K562 (cell line): ENCODE results near the gene MIDN. TPM values are rescaled to one million over a fixed set of nuclear protein-coding genes. Genes with fewer than 3 reads are reported as not detected.
A peak's percentile ranks its signal among the peaks of the same experiment; 100 is the strongest.

Source experiments
- ATAC-seq: fragments of 200-7000 bp; cut with Tn5 transposase; 3 replicates; pipeline ENCODE4 v1.9.1; 2020; ENCODE audit warnings: moderate library complexity
- BruUV-seq: library from RNA; stranded (reverse); fragments of 400-500 nt; replicated peaks from 2 replicates; lab custom pipeline; 2021; lab: Mats Ljungman, UMichigan
- CTCF ChIA-PET: fragments of 300-600 bp; formaldehyde crosslinking; extraction: SDS; loops from one replicate; lab custom pipeline; 2021; ENCODE audit warnings: low intra/inter-chr PET ratio; lab: Yijun Ruan, JAX
- POLR2A ChIA-PET: fragments of 300-600, 350-650 bp; sonication (Branson Sonifier 250); formaldehyde crosslinking; extraction: SDS; loops from one replicate; lab custom pipeline; 2021; ENCODE audit warnings: antibody characterized with exemption, inconsistent platforms; lab: Yijun Ruan, JAX
- DNase-seq, 4 experiments: peaks; one replicate each; pipeline versions ENCODE4 v3.0.0 to v3.0.0-alpha.2; 2011 to 2018; ENCODE audit warnings: low spot score in 3 of 4, mixed read lengths in 3 of 4; ENCODE audit errors: extremely low read depth in 1 of 4
- FAIRE-seq: peaks from 2 replicates; lab custom pipeline; 2011; peaks lifted over from hg19 to GRCh38; lab: Jason Lieb, UNC
- H2AFZ ChIP-seq: 2 replicates; pipeline ENCODE4 v1.6.0; 2011; ENCODE audit warnings: low read depth, low read length, control low read depth, inconsistent platforms
- H3K27ac ChIP-seq: fragments of 200-600 bp; 3 replicates; pipeline ENCODE4 v1.8.0; 2011; ENCODE audit warnings: low read depth, mild to moderate bottlenecking, control low read depth, inconsistent platforms, low read length, moderate library complexity, mixed read lengths; ENCODE audit errors: extremely low read depth
- H3K27me3 ChIP-seq, 2 experiments: fragments of 300-600 bp in 1 of 2; 2 replicates in 1 of 2; 3 replicates in 1 of 2; pipeline versions ENCODE4 v1.6.0 to v1.8.0; 2011; ENCODE audit warnings: inconsistent platforms in 2 of 2, low read length in 2 of 2, mild to moderate bottlenecking in 1 of 2, mixed read lengths in 1 of 2, moderate library complexity in 1 of 2; ENCODE audit not compliant: control insufficient read depth in 2 of 2, insufficient read depth in 2 of 2
- H3K36me3 ChIP-seq: fragments of 300-600 bp; 3 replicates; pipeline ENCODE4 v1.8.0; 2011; ENCODE audit warnings: mild to moderate bottlenecking, low read length, inconsistent platforms; ENCODE audit not compliant: control insufficient read depth, insufficient read depth
- H3K4me1 ChIP-seq, 2 experiments: fragments of 200-600 bp in 1 of 2; replicated peaks in 1 of 2; 2 replicates in 1 of 2; 3 replicates in 1 of 2; pipeline versions ENCODE4 v1.5.1 to v1.8.0; 2011; ENCODE audit warnings: inconsistent platforms in 2 of 2, low read length in 2 of 2, mild to moderate bottlenecking in 1 of 2, mixed read lengths in 1 of 2, moderate library complexity in 1 of 2; ENCODE audit not compliant: control insufficient read depth in 2 of 2, insufficient read depth in 2 of 2
- H3K4me2 ChIP-seq: 2 replicates; pipeline ENCODE4 v1.6.1; 2011; ENCODE audit warnings: low read length, control low read depth, inconsistent platforms, mixed read lengths; ENCODE audit not compliant: insufficient read depth
- H3K4me3 ChIP-seq: fragments of 200-600 bp; sonication (generic), shearing (Covaris generic); 2 replicates; pipeline ENCODE4 v1.5.1; 2016; ENCODE audit warnings: control low read depth, inconsistent platforms
- H3K79me2 ChIP-seq: fragments of 200-600 bp; 3 replicates; pipeline ENCODE4 v1.8.0; 2011; ENCODE audit warnings: low read length, inconsistent platforms; ENCODE audit not compliant: control insufficient read depth, insufficient read depth
- H3K9ac ChIP-seq, 2 experiments: 2 replicates each; pipeline versions ENCODE4 v1.6.0 to v1.6.1; 2011; ENCODE audit warnings: low read depth in 2 of 2, low read length in 2 of 2, control low read depth in 1 of 2, inconsistent platforms in 1 of 2, mild to moderate bottlenecking in 1 of 2, mixed read lengths in 1 of 2; ENCODE audit not compliant: insufficient read depth in 1 of 2
- H3K9me1 ChIP-seq: one replicate; pipeline ENCODE4 v1.6.0; 2011; ENCODE audit warnings: inconsistent platforms, mild to moderate bottlenecking, low read length, moderate library complexity; ENCODE audit not compliant: control insufficient read depth, insufficient read depth
- H3K9me3 ChIP-seq: replicated peaks from 2 replicates; pipeline ENCODE4 v1.5.1; 2011; ENCODE audit warnings: low read depth, low read length, inconsistent platforms; ENCODE audit not compliant: control insufficient read depth, insufficient read depth
- H4K20me1 ChIP-seq: replicated peaks from 2 replicates; pipeline ENCODE4 v1.6.1; 2011; ENCODE audit warnings: low read length, inconsistent platforms, mixed read lengths; ENCODE audit not compliant: control insufficient read depth, insufficient read depth
- AFF4 ChIP-seq: sonication (generic); formaldehyde crosslinking; IDR thresholded peaks from 2 replicates; pipeline ENCODE4 v1.8.0; 2023; ENCODE audit warnings: mild to moderate bottlenecking, missing genetic modification reagents
- ATF3 ChIP-seq, 2 experiments: fragments of 450-650 bp in 1 of 2; sonication (generic) in 1 of 2; formaldehyde crosslinking in 1 of 2; IDR thresholded peaks in 1 of 2; conservative IDR thresholded peaks in 1 of 2; 2 replicates each; pipeline versions ENCODE4 v1.6.1 to v1.8.1; 2016 to 2023; ENCODE audit warnings: mild to moderate bottlenecking in 2 of 2, moderate library complexity in 2 of 2, inconsistent platforms in 1 of 2, missing genetic modification reagents in 1 of 2
- CEBPB ChIP-seq: fragments of 450-650 bp; IDR thresholded peaks from 2 replicates; pipeline ENCODE4 v1.6.1; 2016; ENCODE audit warnings: missing genetic modification characterization, missing compliant biosample characterization
- CREB5 ChIP-seq: fragments of 250-450 bp; sonication (Bioruptor Pico); IDR thresholded peaks from 2 replicates; pipeline ENCODE4 v1.5.0; 2020; ENCODE audit warnings: mild to moderate bottlenecking
- HEY1 ChIP-seq: fragments of 250-450 bp; sonication (Bioruptor Pico); IDR thresholded peaks from 2 replicates; pipeline ENCODE4 v1.5.0; 2020; ENCODE audit warnings: mild to moderate bottlenecking, moderate library complexity, borderline replicate concordance
- PHB2 ChIP-seq: fragments of 450-650 bp; IDR thresholded peaks from 2 replicates; pipeline ENCODE4 v1.6.1; 2017; ENCODE audit warnings: low read depth
- SIRT6 ChIP-seq: IDR thresholded peaks from one replicate; pipeline ENCODE4 v1.6.1; 2012; ENCODE audit warnings: low read depth, mild to moderate bottlenecking, control low read depth, inconsistent platforms, low read length, moderate library complexity
- ZNF24 ChIP-seq: fragments of 450-650 bp; IDR thresholded peaks from 2 replicates; pipeline ENCODE4 v1.6.1; 2016
- ZNF445 ChIP-seq: fragments of 250-450 bp; sonication (Bioruptor Pico); IDR thresholded peaks from 2 replicates; pipeline ENCODE4 v1.4.0; 2020; ENCODE audit warnings: low read depth, mild to moderate bottlenecking, moderate library complexity
- WGBS: fragments of 100-300 bp; shearing (Covaris generic); methylation state at CpG from one replicate; pipeline ENCODE4 v1.1.6; 2016; ENCODE audit warnings: low coverage, mixed read lengths; ENCODE audit not compliant: insufficient coverage; ENCODE audit errors: missing lambda C conversion rate; 5-methylcytosine and 5-hydroxymethylcytosine counted together
- in situ Hi-C: fragments of 300-500 bp; cut with MboI; formaldehyde crosslinking; loops from 4 replicates; pipeline ENCODE4 v1.15.0; 2018; ENCODE audit warnings: inconsistent platforms, mixed read lengths
- intact Hi-C: fragments of 100-400 bp; cut with micrococcal nuclease; formaldehyde crosslinking; loops from 2 replicates; pipeline ENCODE4 v1.14.2; 2022
- polyA plus RNA-seq, 8 experiments: library from polyadenylated mRNA; depleted of rRNA in 4 of 8; stranded (reverse) in 5 of 8; unstranded in 3 of 8; fragments of >200 nt; fragmentation: Nextera tagmentation in 2 of 8; fragmentation: Illumina TruSeq in 1 of 8; extraction: Ambion mirVana in 2 of 8; extraction: Trizol in 1 of 8; gene quantifications; 2 replicates each; pipeline versions ENCODE4 v1.2.1 to v1.2.3, GENCODE V29; 2011 to 2014; ENCODE audit warnings: inconsistent platforms in 1 of 8, missing spikeins in 1 of 8
- total RNA-seq, 7 experiments: library from RNA; depleted of rRNA in 6 of 7; stranded (reverse); fragments of >200 nt in 6 of 7; fragmentation: Illumina TruSeq in 2 of 7; extraction: Trizol in 2 of 7; gene quantifications; 2 replicates each; pipeline versions ENCODE4 v1.2.1 to v1.2.3, GENCODE V29; 2011 to 2021; ENCODE audit warnings: low replicate concordance in 1 of 7
- TF ChIP-seq, protein P1 (sequence below): sonication (generic); formaldehyde crosslinking; IDR thresholded peaks from 2 replicates; pipeline ENCODE4 v1.8.0; 2022; ENCODE audit warnings: mild to moderate bottlenecking, missing genetic modification reagents, borderline replicate concordance

The MIDN gene
- total and polyA plus RNA-seq, 9 of the 15 experiments (the other 6 are each of a cell fraction or from before 2014, with no cell fraction given) = 0.17 to 120 (median 10.1) TPM

DNA sequence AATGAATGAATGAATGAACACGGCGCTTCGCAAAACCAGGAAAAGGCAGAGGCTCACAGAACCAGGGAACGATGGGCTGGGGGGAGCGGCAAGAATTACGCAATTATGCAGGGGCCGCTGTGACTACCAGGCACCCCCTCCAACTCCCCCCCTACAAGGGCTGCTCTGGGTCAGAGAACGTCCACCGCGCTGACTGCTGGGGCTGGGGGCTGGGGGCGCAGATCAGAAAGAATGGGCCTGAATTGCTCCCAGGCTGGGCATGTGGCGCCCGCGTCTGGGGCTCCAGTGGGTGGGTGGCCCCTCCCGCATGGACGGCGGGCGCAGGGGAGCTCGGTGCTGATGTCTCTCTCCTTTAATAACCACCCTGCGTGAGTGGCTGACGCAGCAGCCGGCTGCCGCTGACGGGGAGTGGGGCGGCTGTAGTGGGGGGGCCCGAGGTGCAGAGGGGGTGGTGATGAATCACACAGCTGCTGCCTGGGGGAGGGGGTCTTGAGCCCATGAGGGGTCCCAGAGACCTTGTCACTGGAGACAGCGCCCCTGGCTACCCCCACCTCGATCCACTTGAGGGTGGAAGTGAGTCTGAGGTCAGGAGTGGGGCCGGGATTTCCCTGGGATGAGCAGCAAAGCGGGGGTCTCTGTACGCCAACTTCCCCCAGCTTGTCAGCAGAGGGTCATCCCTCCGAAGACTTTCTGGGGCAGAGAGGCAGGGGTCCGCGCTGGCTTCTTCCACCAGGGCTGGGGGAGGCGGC, 19.3 kb downstream of the MIDN start:
- H3K27me3 ChIP-seq = no peaks in the 10 kb centered on the region
- intact Hi-C loops = no loop called here
- ATAC-seq = no peak
- no peaks in the 10 kb centered on the region for H3K9me1 ChIP-seq
- CTCF ChIA-PET = interaction anchor here (1.9 to 3.3 kb wide), 2 partner anchors 19 to 24 kb away, joined by 11 to 51 read pairs; partner anchors contain the start of gene MIDN
- H3K27ac ChIP-seq = peak overlapping the region; percentile 57
- H3K4me1 ChIP-seq = peaks cover 59 to 93% of the 10 kb centered on the region in 2 experiments
- peak overlapping the region; percentile 73 for H2AFZ ChIP-seq
- POLR2A ChIA-PET = interaction anchor here (1.4 to 3.0 kb wide), 2 partner anchors 10 to 25 kb away, joined by 3 to 90 read pairs; partner anchors contain the start of gene ATP5F1D
- peaks cover 38% of the 10 kb centered on the region for H3K79me2 ChIP-seq
- H4K20me1 ChIP-seq = peaks cover 26% of the 10 kb centered on the region
- in situ Hi-C loops = no loop called here
- peaks cover 29% of the 10 kb centered on the region for H3K36me3 ChIP-seq
- FAIRE-seq = no peak
- H3K9me3 ChIP-seq = no peaks in the 10 kb centered on the region
- H3K4me2 ChIP-seq = peak overlapping the region; percentile 83
- WGBS = 23% methylated on average over 24 of the region's 35 CpGs
- DNase-seq = peak in 1 of 4 experiments; percentile 55
- H3K4me3 ChIP-seq = peak overlapping the region; percentile 59
- no TSS peak for BruUV-seq
- peak overlapping the region; percentile 48 to 92 for H3K9ac ChIP-seq
- no peak for TF ChIP-seq AFF4 (CRISPR knock-in tag)
- TF ChIP-seq, protein P1, sequence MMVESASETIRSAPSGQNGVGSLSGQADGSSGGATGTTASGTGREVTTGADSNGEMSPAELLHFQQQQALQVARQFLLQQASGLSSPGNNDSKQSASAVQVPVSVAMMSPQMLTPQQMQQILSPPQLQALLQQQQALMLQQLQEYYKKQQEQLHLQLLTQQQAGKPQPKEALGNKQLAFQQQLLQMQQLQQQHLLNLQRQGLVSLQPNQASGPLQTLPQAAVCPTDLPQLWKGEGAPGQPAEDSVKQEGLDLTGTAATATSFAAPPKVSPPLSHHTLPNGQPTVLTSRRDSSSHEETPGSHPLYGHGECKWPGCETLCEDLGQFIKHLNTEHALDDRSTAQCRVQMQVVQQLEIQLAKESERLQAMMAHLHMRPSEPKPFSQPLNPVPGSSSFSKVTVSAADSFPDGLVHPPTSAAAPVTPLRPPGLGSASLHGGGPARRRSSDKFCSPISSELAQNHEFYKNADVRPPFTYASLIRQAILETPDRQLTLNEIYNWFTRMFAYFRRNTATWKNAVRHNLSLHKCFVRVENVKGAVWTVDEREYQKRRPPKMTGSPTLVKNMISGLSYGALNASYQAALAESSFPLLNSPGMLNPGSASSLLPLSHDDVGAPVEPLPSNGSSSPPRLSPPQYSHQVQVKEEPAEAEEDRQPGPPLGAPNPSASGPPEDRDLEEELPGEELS (CRISPR knock-in tag) = peak; percentile 13; the same call in 1 of the 2 replicates
- peak; percentile 94 for TF ChIP-seq CEBPB (tag)
- TF ChIP-seq SIRT6 = no peak
- no peak for TF ChIP-seq CREB5 (CRISPR knock-in tag)
- no peak for TF ChIP-seq PHB2
- peak; percentile 41; the same call in 1 of the 2 replicates for TF ChIP-seq ATF3 (IDR thresholded peaks at IDR 0.05)
- no peak for TF ChIP-seq ATF3 (CRISPR knock-in tag; conservative IDR thresholded peaks at IDR 0.05)
- TF ChIP-seq ZNF445 (CRISPR knock-in tag) = no peak
- TF ChIP-seq ZNF24 = peak; percentile 97
- no peak for TF ChIP-seq HEY1 (CRISPR knock-in tag)
